ENCODE measurements around the gene CGB1. TPM values are rescaled to one million over a fixed set of nuclear protein-coding genes. Genes with fewer than 3 reads are reported as not detected.

Gene CGB1
- polyA plus RNA-seq, 2 of the 4 experiments (the other 2 are of a cell fraction) = 0.13 TPM; not detected in 1

DNA sequence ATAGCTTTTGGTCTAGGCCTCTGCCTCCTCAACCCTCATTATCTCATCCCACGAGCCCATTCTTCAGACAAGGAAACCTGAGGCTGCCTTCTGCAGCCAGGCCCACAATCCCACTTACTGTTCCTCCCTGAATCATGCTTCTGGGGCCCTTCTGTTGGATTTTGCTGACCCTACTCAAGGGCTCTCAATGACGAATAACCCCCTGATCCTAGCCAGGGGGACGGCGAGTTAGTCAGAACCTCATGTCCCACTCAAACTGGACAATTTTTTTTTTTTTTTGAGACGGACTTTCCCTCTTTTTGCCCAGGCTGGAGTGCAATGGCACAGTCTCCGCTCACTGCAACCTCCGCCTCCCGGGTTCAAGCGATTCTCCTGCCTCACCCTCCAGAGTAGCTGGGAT, 14.6 kb downstream of the CGB1 start:
- Histone ChIP-seq H3K27ac (no peak overlapping the region), H3K4me3 (no peak overlapping the region), H3K4me2 (no peak overlapping the region), H3K9me3 (no peaks in the 10 kb centered on the region), H3K4me1 (peaks cover 14% of the 10 kb centered on the region; the same call in 2 of the 3 replicates)
- TF ChIP-seq TFCP2L1 (CRISPR knock-in tag; IDR thresholded peaks at IDR 0.05) (no peak), HES2 (IDR thresholded peaks at IDR 0.05) (no peak), MYC (IDR thresholded peaks at IDR 0.05; ENCODE audit: borderline replicate concordance, low read length) (no peak), RNF2 (IDR thresholded peaks at IDR 0.05; ENCODE audit: borderline replicate concordance, low read depth) (no peak), MAFK (IDR thresholded peaks at IDR 0.05; ENCODE audit: partially characterized antibody) (no peak), NFE2L2 (conservative IDR thresholded peaks at IDR 0.05; ENCODE audit: low read length) (no peak), TP53 (CRISPR knock-in tag; IDR thresholded peaks at IDR 0.05) (no peak), ZNF302 (CRISPR knock-in tag; IDR thresholded peaks at IDR 0.05) (no peak), BCL3 (IDR thresholded peaks at IDR 0.05) (no peak), HEYL (CRISPR knock-in tag; IDR thresholded peaks at IDR 0.05) (no peak), NPAS2 (CRISPR knock-in tag; IDR thresholded peaks at IDR 0.05; ENCODE audit: borderline replicate concordance) (no peak), FOSL2 (IDR thresholded peaks at IDR 0.05) (no peak), FOSL2 (CRISPR knock-in tag; IDR thresholded peaks at IDR 0.05) (no peak)
- ATAC-seq (no peak), FAIRE-seq (no peak), DNase-seq (ENCODE audit: low read depth in 1 of 2, low spot score in 1 of 2) (no peak)
- CTCF ChIA-PET = interaction anchor here (0.5 to 4.8 kb wide), 11 partner anchors 10 to 204 kb away, joined by 3 to 29 read pairs (median 4); partner anchors contain the start of genes KCNA7 and RUVBL2
- POLR2A ChIA-PET = interaction anchor here (1.0 kb wide), 1 partner anchor 13 kb away, joined by 3 read pairs; no protein-coding TSS in a partner anchor
- WGBS (ENCODE audit: missing lambda C conversion rate) = 86% methylated on average over 9 of the region's 9 CpGs

GRCh38 chr19:49020931-49021895, 15.5 kb downstream of the CGB1 start:
- 67% methylated on average over 16 of the region's 16 CpGs for WGBS (ENCODE audit: missing lambda C conversion rate)
- TF ChIP-seq JUNB (IDR thresholded peaks at IDR 0.05) = no peak
- peak in 1 of 2 experiments; percentile 14; a peak in 1 of 5 replicates for TF ChIP-seq JUN (IDR thresholded peaks at IDR 0.05)
- TF ChIP-seq FOSL2 (IDR thresholded peaks at IDR 0.05) = no peak
- peak; percentile 67 for TF ChIP-seq FOSL2 (CRISPR knock-in tag; IDR thresholded peaks at IDR 0.05)
- TF ChIP-seq POLR2AphosphoS2 (conservative IDR thresholded peaks at IDR 0.05; ENCODE audit: low read length) = no peak
- TF ChIP-seq PHF8 (IDR thresholded peaks at IDR 0.05; ENCODE audit: borderline replicate concordance, low read depth) = no peak
- no peak for TF ChIP-seq RFX5 (IDR thresholded peaks at IDR 0.05)
- TF ChIP-seq, protein P1, sequence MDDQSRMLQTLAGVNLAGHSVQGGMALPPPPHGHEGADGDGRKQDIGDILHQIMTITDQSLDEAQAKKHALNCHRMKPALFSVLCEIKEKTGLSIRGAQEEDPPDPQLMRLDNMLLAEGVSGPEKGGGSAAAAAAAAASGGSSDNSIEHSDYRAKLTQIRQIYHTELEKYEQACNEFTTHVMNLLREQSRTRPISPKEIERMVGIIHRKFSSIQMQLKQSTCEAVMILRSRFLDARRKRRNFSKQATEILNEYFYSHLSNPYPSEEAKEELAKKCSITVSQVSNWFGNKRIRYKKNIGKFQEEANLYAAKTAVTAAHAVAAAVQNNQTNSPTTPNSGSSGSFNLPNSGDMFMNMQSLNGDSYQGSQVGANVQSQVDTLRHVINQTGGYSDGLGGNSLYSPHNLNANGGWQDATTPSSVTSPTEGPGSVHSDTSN (IDR thresholded peaks at IDR 0.05) = 0 out of 2 replicates have a peak, but pooled peaks have one; percentile 32
- no peak overlapping the region for H3K27ac ChIP-seq
- ATAC-seq (peak; percentile 5 to 10; a peak in 5 of 6 replicates), DNase-seq (ENCODE audit: low read depth in 1 of 2, low spot score in 1 of 2) (peak in 1 of 2 experiments; percentile 55), FAIRE-seq (no peak)
- peaks cover 14% of the 10 kb centered on the region; the same call in 2 of the 3 replicates for H3K4me1 ChIP-seq
- H3K4me2 ChIP-seq = no peak overlapping the region
- CTCF ChIA-PET = interaction anchor here (0.5 to 21.8 kb wide), 17 partner anchors 9 to 205 kb away, joined by 3 to 408 read pairs (median 4); partner anchors contain the start of genes GYS1, KCNA7 and RUVBL2
- POLR2A ChIA-PET = interaction anchor here (1.0 to 1.3 kb wide), 2 partner anchors 13 to 149 kb away, joined by 3 read pairs; partner anchors contain the start of gene PPP1R15A
- H3K9me3 ChIP-seq = no peaks in the 10 kb centered on the region
- no peak overlapping the region for H3K4me3 ChIP-seq
